Liver (tissue), 9 donors: ENCODE results near the gene CEMIP. TPM values are rescaled to one million over a fixed set of nuclear protein-coding genes. Genes with fewer than 3 reads are reported as not detected.

Experiments used
- DNase-seq: peaks from one replicate; pipeline ENCODE4 v3.0.0-alpha.2; 2017; ENCODE audit warnings: low spot score
- H3K27ac ChIP-seq, 2 donors: one replicate each; pipeline ENCODE4 v1.7.0; 2013; ENCODE audit warnings: inconsistent platforms in 2 of 2, low read length in 2 of 2, control low read depth in 1 of 2, low read depth in 1 of 2, mild to moderate bottlenecking in 1 of 2
- H3K27me3 ChIP-seq, 4 donors: one replicate each; pipeline versions ENCODE4 v1.6.1 to v1.7.0; 2013; ENCODE audit warnings: low read length in 3 of 4, inconsistent platforms in 1 of 4, mild to moderate bottlenecking in 1 of 4, moderate library complexity in 1 of 4; ENCODE audit not compliant: control insufficient read depth in 4 of 4, insufficient read depth in 4 of 4
- H3K36me3 ChIP-seq, 4 donors: one replicate each; pipeline versions ENCODE4 v1.6.1 to v1.7.0; 2013; ENCODE audit warnings: low read length in 3 of 4, mild to moderate bottlenecking in 3 of 4, low read depth in 1 of 4, moderate library complexity in 1 of 4; ENCODE audit not compliant: control insufficient read depth in 4 of 4, insufficient read depth in 3 of 4
- H3K4me1 ChIP-seq, 4 donors: one replicate each; pipeline versions ENCODE4 v1.6.1 to v1.7.0; 2013; ENCODE audit warnings: low read length in 3 of 4, mild to moderate bottlenecking in 3 of 4, moderate library complexity in 1 of 4; ENCODE audit not compliant: control insufficient read depth in 4 of 4, insufficient read depth in 4 of 4
- H3K4me3 ChIP-seq, 3 donors: one replicate each; pipeline versions ENCODE4 v1.6.1 to v1.7.0; 2013; ENCODE audit warnings: low read length in 3 of 3, control low read depth in 1 of 3, low read depth in 1 of 3, mild to moderate bottlenecking in 1 of 3
- H3K9ac ChIP-seq, 2 donors: one replicate each; pipeline ENCODE4 v1.7.0; 2013; ENCODE audit warnings: low read length in 2 of 2, mild to moderate bottlenecking in 2 of 2, moderate library complexity in 2 of 2, control low read depth in 1 of 2, low read depth in 1 of 2
- H3K9me3 ChIP-seq, 4 donors: one replicate each; pipeline versions ENCODE4 v1.6.1 to v1.7.0; 2013; ENCODE audit warnings: low read length in 3 of 4; ENCODE audit not compliant: control insufficient read depth in 4 of 4
- ATF3 ChIP-seq: IDR thresholded peaks from 2 replicates; pipeline ENCODE4 v1.6.1; 2016; ENCODE audit warnings: antibody characterized with exemption
- EGR1 ChIP-seq, 2 donors: IDR thresholded peaks; 2 replicates each; pipeline ENCODE4 v1.6.1; 2016 to 2018; ENCODE audit warnings: antibody characterized with exemption in 2 of 2, low read depth in 2 of 2
- FOXA2 ChIP-seq: IDR thresholded peaks from 2 replicates; pipeline ENCODE4 v1.6.1; 2016; ENCODE audit warnings: antibody characterized with exemption
- GABPA ChIP-seq, 2 donors: IDR thresholded peaks in 1 of 2; conservative IDR thresholded peaks in 1 of 2; 2 replicates each; pipeline ENCODE4 v1.6.1; 2016; ENCODE audit warnings: antibody characterized with exemption in 2 of 2, mild to moderate bottlenecking in 1 of 2, moderate library complexity in 1 of 2
- HNF4A ChIP-seq, 2 donors: conservative IDR thresholded peaks; 2 replicates each; pipeline ENCODE4 v1.6.1; 2016; ENCODE audit warnings: antibody characterized with exemption in 2 of 2, mild to moderate bottlenecking in 2 of 2
- HNF4G ChIP-seq: IDR thresholded peaks from 2 replicates; pipeline ENCODE4 v1.6.1; 2016; ENCODE audit warnings: antibody characterized with exemption
- JUND ChIP-seq, 2 donors: IDR thresholded peaks; 2 replicates each; pipeline ENCODE4 v1.6.1; 2016; ENCODE audit warnings: antibody characterized with exemption in 2 of 2
- NR2F2 ChIP-seq: IDR thresholded peaks from 2 replicates; pipeline ENCODE4 v1.6.1; 2016; ENCODE audit warnings: antibody characterized with exemption
- RAD21 ChIP-seq, 2 donors: IDR thresholded peaks; 2 replicates each; pipeline ENCODE4 v1.6.1; 2016; ENCODE audit warnings: antibody characterized with exemption in 2 of 2, mild to moderate bottlenecking in 2 of 2
- REST ChIP-seq: IDR thresholded peaks from 2 replicates; pipeline ENCODE4 v1.6.1; 2016; ENCODE audit warnings: antibody characterized with exemption, mild to moderate bottlenecking
- RXRA ChIP-seq, 2 donors: IDR thresholded peaks; 2 replicates each; pipeline ENCODE4 v1.6.1; 2017 to 2018; ENCODE audit warnings: antibody characterized with exemption in 2 of 2, mild to moderate bottlenecking in 1 of 2
- SP1 ChIP-seq: IDR thresholded peaks from 2 replicates; pipeline ENCODE4 v1.6.1; 2018; ENCODE audit warnings: antibody characterized with exemption, mild to moderate bottlenecking
- TAF1 ChIP-seq: conservative IDR thresholded peaks from 2 replicates; pipeline ENCODE4 v1.6.1; 2016; ENCODE audit warnings: antibody characterized with exemption, mild to moderate bottlenecking
- YY1 ChIP-seq: IDR thresholded peaks from 2 replicates; pipeline ENCODE4 v1.6.1; 2016; ENCODE audit warnings: antibody characterized with exemption, mild to moderate bottlenecking
- WGBS: extraction: QIAGEN DNeasy Blood & Tissue Kit; methylation state at CpG from one replicate; pipeline ENCODE4 v1.1.7; 2013; 5-methylcytosine and 5-hydroxymethylcytosine counted together
- polyA plus RNA-seq, 2 donors: library from polyadenylated mRNA; stranded (reverse) in 1 of 2; unstranded in 1 of 2; fragments of 200-250 nt in 1 of 2; fragments of >200 nt in 1 of 2; fragmentation: Nextera tagmentation in 1 of 2; extraction: Ambion mirVana in 1 of 2; gene quantifications; one replicate each; pipeline versions ENCODE4 v1.2.1 to v1.2.3, GENCODE V29; 2013 to 2015
- total RNA-seq, 2 donors: library from RNA; depleted of rRNA; stranded (reverse); fragments of >200 nt; gene quantifications; one replicate each; pipeline ENCODE4 v1.2.3, GENCODE V29; 2014
- TF ChIP-seq, protein P1 (sequence below): IDR thresholded peaks from 2 replicates; pipeline ENCODE4 v1.6.1; 2016; ENCODE audit warnings: antibody characterized with exemption
- TF ChIP-seq, protein P2 (sequence below): IDR thresholded peaks from 2 replicates; pipeline ENCODE4 v1.6.1; 2016; ENCODE audit warnings: antibody characterized with exemption
- TF ChIP-seq, protein P3 (sequence below): fragments of 150-350 bp; IDR thresholded peaks from 2 replicates; pipeline ENCODE4 v1.5.1; 2017; ENCODE audit warnings: improper control_type of control experiment, low read depth, low read length; ENCODE audit not compliant: missing input control
- donor health status: healthy.
- donor health status: healthy.
- donor health status: healthy.
- donor health status: healthy.
- donor health status: healthy.

Gene CEMIP
- total and polyA plus RNA-seq, 4 donors = under 0.01 to 0.89 (median 0.21) TPM

DNA sequence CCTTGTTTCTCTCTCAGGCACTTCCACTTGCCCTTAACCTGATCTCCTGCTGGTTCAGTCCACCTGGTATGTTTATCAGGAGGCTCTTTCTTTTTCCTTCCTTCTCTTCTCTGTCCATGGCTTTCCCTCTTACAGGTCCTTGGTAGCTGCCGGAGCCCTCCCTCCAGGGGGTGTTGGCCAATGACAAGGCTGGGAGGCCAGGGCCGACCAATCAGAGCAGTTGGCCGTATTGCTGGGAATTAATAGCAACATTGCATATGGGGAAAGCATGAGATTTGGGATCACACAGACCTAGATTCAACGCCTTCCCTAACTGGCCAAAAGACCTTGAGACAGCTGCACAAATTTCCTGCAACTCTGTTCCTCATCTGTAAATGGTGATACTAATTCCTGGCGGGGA lies 62.4 kb downstream of the CEMIP start:
- no peaks in the 10 kb centered on the region for H3K4me1 ChIP-seq
- 87% methylated on average over 5 of the region's 5 CpGs for WGBS

GRCh38 chr15:80844011-80844732 lies 65.0 kb downstream of the CEMIP start:
- Histone ChIP-seq H3K27me3 (peaks cover 0 to 5% (median 0%) of the 10 kb centered on the region in 4 donors), H3K4me3 (no peak overlapping the region), H3K27ac (no peak overlapping the region), H3K9me3 (no peaks in the 10 kb centered on the region), H3K9ac (no peak overlapping the region), H3K36me3 (no peaks in the 10 kb centered on the region), H3K4me1 (no peaks in the 10 kb centered on the region)
- no peak for DNase-seq
- WGBS = 84% methylated on average over 11 of the region's 11 CpGs
- no peak for TF ChIP-seq GABPA (IDR thresholded peaks at IDR 0.05 in 1 of 2, conservative IDR thresholded peaks at IDR 0.05 in 1 of 2)
- TF ChIP-seq, protein P1, sequence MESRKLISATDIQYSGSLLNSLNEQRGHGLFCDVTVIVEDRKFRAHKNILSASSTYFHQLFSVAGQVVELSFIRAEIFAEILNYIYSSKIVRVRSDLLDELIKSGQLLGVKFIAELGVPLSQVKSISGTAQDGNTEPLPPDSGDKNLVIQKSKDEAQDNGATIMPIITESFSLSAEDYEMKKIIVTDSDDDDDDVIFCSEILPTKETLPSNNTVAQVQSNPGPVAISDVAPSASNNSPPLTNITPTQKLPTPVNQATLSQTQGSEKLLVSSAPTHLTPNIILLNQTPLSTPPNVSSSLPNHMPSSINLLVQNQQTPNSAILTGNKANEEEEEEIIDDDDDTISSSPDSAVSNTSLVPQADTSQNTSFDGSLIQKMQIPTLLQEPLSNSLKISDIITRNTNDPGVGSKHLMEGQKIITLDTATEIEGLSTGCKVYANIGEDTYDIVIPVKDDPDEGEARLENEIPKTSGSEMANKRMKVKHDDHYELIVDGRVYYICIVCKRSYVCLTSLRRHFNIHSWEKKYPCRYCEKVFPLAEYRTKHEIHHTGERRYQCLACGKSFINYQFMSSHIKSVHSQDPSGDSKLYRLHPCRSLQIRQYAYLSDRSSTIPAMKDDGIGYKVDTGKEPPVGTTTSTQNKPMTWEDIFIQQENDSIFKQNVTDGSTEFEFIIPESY = no peak
- TF ChIP-seq RAD21 (IDR thresholded peaks at IDR 0.05) = no peak
- TF ChIP-seq, protein P2, sequence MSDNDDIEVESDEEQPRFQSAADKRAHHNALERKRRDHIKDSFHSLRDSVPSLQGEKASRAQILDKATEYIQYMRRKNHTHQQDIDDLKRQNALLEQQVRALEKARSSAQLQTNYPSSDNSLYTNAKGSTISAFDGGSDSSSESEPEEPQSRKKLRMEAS = no peak
- TF ChIP-seq, protein P3, sequence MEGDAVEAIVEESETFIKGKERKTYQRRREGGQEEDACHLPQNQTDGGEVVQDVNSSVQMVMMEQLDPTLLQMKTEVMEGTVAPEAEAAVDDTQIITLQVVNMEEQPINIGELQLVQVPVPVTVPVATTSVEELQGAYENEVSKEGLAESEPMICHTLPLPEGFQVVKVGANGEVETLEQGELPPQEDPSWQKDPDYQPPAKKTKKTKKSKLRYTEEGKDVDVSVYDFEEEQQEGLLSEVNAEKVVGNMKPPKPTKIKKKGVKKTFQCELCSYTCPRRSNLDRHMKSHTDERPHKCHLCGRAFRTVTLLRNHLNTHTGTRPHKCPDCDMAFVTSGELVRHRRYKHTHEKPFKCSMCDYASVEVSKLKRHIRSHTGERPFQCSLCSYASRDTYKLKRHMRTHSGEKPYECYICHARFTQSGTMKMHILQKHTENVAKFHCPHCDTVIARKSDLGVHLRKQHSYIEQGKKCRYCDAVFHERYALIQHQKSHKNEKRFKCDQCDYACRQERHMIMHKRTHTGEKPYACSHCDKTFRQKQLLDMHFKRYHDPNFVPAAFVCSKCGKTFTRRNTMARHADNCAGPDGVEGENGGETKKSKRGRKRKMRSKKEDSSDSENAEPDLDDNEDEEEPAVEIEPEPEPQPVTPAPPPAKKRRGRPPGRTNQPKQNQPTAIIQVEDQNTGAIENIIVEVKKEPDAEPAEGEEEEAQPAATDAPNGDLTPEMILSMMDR = no peak
- TF ChIP-seq TAF1 = no peak
- no peak for TF ChIP-seq ATF3
- TF ChIP-seq NR2F2 = no peak

More for the DNA sequence above, 62.4 kb downstream of the CEMIP start:
- Histone ChIP-seq H3K27ac (no peak overlapping the region), H3K27me3 (peaks cover 0 to 10% (median 0%) of the 10 kb centered on the region in 4 donors), H3K9me3 (no peaks in the 10 kb centered on the region), H3K9ac (no peak overlapping the region), H3K4me3 (no peak overlapping the region), H3K36me3 (no peaks in the 10 kb centered on the region)
- TF ChIP-seq TAF1 (no peak), HNF4G (no peak), RAD21 (IDR thresholded peaks at IDR 0.05) (no peak), NR2F2 (no peak), JUND (IDR thresholded peaks at IDR 0.05) (no peak), RXRA (IDR thresholded peaks at IDR 0.05) (no peak), GABPA (IDR thresholded peaks at IDR 0.05 in 1 of 2, conservative IDR thresholded peaks at IDR 0.05 in 1 of 2) (no peak), EGR1 (IDR thresholded peaks at IDR 0.05; ENCODE audit: low read depth in 2 of 2) (no peak), YY1 (no peak), HNF4A (conservative IDR thresholded peaks at IDR 0.05) (no peak), SP1 (no peak), REST (no peak), FOXA2 (no peak)
- TF ChIP-seq, protein P1 = no peak
- TF ChIP-seq, protein P2 = no peak
- DNase-seq = no peak
